ENCODE data around the gene TPRG1L. TPM values are rescaled to one million over a fixed set of nuclear protein-coding genes. Genes with fewer than 3 reads are reported as not detected.

Gene TPRG1L
- total RNA-seq, 4 donors from 2014 or later = 33.9 to 45.1 (median 40.0) TPM

DNA sequence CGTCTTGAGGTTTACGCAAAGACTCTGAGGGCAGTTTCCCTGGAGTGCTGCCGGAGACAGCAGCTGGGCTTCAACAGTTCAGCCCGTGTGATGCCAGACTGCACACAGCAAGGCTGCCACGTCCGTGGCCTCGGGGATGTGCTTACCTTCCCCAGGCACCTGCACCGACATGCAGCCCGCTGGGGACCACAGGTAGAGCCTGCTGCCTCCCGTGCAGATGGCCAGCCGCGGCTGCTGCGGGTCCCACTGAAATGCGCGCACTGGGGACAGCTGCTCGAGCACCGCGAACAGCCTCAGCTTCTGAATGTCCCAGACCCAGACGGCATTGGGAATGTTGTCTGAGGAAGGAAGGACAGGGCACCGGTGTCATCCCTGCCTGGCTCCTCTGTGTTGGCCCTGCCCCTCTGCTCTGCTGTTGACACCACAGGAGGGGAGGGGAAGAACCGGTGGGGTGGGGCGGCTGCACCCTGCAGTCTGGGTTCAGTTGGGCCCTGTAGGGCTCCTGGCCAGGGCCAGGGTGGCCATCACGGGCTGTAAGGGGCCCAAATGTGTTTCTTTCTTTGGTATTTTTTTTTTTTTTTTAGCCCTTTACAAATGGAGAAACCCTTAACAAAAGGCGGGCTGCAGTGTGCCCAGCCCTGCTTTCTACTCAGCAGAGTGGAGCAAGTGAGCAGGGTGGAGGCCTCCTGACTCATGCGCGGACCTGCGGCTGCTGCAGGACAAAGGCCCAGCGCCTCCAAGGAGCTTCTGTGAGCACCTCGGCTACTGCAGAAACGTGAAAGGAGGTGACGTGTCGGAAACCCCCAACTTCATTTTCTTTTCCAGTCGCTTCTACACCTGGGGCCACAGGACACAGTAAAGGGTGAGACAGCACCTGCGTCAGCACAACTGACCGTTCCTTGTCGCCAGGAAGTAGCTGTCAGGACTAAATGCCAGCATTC lies 6.8 kb downstream of the TPRG1L start:
- no peaks in the 10 kb centered on the region for H3K4me1 ChIP-seq
- H3K27me3 ChIP-seq = no peaks in the 10 kb centered on the region
- no peak for TF ChIP-seq POLR2A (IDR thresholded peaks at IDR 0.05)
- TF ChIP-seq, protein P1, sequence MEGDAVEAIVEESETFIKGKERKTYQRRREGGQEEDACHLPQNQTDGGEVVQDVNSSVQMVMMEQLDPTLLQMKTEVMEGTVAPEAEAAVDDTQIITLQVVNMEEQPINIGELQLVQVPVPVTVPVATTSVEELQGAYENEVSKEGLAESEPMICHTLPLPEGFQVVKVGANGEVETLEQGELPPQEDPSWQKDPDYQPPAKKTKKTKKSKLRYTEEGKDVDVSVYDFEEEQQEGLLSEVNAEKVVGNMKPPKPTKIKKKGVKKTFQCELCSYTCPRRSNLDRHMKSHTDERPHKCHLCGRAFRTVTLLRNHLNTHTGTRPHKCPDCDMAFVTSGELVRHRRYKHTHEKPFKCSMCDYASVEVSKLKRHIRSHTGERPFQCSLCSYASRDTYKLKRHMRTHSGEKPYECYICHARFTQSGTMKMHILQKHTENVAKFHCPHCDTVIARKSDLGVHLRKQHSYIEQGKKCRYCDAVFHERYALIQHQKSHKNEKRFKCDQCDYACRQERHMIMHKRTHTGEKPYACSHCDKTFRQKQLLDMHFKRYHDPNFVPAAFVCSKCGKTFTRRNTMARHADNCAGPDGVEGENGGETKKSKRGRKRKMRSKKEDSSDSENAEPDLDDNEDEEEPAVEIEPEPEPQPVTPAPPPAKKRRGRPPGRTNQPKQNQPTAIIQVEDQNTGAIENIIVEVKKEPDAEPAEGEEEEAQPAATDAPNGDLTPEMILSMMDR (IDR thresholded peaks at IDR 0.05) = no peak
- 84 to 91% methylated on average over 15 to 21 of the region's 36 CpGs for WGBS, 2 donors
- no peak overlapping the region for H3K27ac ChIP-seq
- no peak overlapping the region for H3K4me3 ChIP-seq (replicated peaks in 1 of 3)
- H3K9me3 ChIP-seq = no peaks in the 10 kb centered on the region
- intact Hi-C loops (cut with DNase I) = no loop called here
- peaks cover 38 to 55% of the 10 kb centered on the region in 2 donors for H3K36me3 ChIP-seq
- no peak for DNase-seq

DNA sequence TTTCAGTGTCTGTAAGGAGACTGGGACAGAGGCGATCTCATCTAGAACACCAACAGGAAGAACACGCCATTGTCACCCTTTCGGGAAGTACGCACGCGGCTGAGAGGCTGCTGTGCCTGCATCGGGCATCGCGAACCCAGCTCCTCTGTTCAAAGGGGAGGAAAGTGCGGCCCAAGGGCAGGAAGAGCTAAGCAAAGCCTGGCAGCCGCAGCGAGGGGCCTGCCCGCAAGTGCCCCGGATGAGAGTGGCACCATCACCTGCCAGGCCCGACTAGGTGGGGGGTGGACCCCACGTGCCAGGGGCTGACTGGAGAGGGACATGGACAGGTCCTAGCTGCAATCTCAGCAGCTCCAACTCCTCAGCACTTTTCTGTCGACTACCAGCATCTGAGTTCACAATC lies 7.5 kb downstream of the TPRG1L start:
- Histone ChIP-seq H3K4me3 (replicated peaks in 1 of 3) (no peak overlapping the region), H3K27ac (no peak overlapping the region), H3K4me1 (no peaks in the 10 kb centered on the region), H3K9me3 (no peaks in the 10 kb centered on the region), H3K27me3 (no peaks in the 10 kb centered on the region), H3K36me3 (peaks cover 41 to 60% of the 10 kb centered on the region in 2 donors)
- WGBS, 2 donors = 96% methylated on average over 17 of the region's 17 CpGs
- intact Hi-C loops (cut with DNase I) = no loop called here
- TF ChIP-seq, protein P1 (IDR thresholded peaks at IDR 0.05) = no peak
- TF ChIP-seq POLR2A (IDR thresholded peaks at IDR 0.05) = no peak
- no peak for DNase-seq

DNA sequence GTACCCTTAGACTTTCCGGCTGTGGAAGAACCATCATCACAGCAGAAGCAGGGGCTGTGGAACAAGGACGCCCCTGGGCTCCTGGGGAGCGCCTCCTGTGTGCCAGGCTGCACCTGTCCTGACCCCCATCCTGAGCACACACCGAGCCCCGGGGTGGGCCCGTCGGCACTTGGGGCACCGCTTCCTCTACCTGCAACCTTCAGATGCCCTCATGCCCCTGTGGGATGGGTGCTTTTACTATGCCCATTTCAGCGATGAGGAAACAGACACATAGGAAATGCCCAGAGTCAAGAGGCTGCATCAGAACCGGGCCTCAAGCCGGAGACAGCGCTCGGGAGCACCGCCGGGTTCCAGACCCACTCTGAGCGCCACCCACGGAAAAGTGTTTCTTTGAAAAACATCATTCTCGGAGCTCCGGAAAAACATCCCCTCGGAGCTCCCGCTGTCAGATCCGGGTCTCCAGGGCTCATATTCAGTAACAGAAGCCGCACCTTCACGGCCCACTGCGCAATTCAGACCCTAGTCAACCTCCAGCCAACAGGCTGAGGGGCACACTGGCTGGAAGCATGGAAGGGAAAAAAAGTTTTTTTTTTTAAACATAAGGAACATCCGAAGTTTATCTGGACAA lies 8.0 kb downstream of the TPRG1L start:
- DNase-seq = no peak
- Histone ChIP-seq H3K9me3 (no peaks in the 10 kb centered on the region), H3K36me3 (peaks cover 40 to 56% of the 10 kb centered on the region in 2 donors), H3K4me3 (replicated peaks in 1 of 3) (no peak overlapping the region), H3K4me1 (no peaks in the 10 kb centered on the region), H3K27me3 (no peaks in the 10 kb centered on the region), H3K27ac (no peak overlapping the region)
- WGBS, 2 donors = 93 to 95% methylated on average over 11 to 26 of the region's 26 CpGs
- intact Hi-C loops (cut with DNase I) = no loop called here
- TF ChIP-seq POLR2A (IDR thresholded peaks at IDR 0.05) = no peak
- TF ChIP-seq, protein P1 (IDR thresholded peaks at IDR 0.05) = no peak

DNA sequence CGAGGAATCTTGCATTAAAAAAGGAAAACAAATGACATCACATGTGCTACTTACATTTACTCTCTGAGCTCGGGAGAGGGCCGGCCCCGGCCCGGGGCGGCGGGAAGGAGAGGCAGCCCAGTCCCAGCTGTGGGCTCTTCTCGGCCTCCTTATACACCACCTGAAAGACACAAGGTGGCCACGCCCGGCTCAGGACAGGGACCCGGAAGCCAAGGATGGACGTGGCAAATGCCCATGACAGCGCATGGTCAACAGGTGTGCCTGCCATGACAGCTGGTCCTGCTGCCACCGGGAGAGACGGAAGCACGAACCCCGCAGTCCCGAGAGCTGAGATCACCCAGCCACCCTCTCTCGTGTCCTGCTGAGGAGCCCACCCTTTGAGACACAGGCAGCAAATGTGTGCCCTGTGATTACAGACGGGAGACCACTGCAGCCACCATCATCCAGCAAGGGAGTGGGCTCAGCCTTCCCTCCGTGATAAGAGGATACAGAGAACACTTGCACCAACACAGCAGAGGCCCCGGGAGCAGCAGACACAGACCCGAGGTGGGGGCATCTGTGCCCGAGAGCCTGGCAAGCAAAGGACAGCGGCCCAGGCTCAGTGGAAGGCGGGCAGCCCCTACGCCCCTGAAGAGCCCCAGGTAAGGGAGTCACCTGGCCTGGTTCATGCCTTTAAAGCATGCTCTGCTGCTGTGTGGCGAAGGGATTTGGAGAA lies 8.7 kb downstream of the TPRG1L start:
- DNase-seq = no peak
- Histone ChIP-seq H3K4me1 (no peaks in the 10 kb centered on the region), H3K27me3 (no peaks in the 10 kb centered on the region), H3K9me3 (no peaks in the 10 kb centered on the region), H3K36me3 (peaks cover 40 to 54% of the 10 kb centered on the region in 2 donors), H3K4me3 (replicated peaks in 1 of 3) (no peak overlapping the region), H3K27ac (no peak overlapping the region)
- WGBS, 2 donors = 91 to 94% methylated on average over 23 to 28 of the region's 28 CpGs
- intact Hi-C loops (cut with DNase I) = no loop called here
- TF ChIP-seq POLR2A (IDR thresholded peaks at IDR 0.05) = no peak
- TF ChIP-seq, protein P1 (IDR thresholded peaks at IDR 0.05) = no peak
